ENCODE measurements around the gene TBCC.

TBCC gene

GRCh38 chr6:42745640-42746462 lies at the start of gene TBCC:
Gene TBCC (minus strand): TSS chr6:42746103. CDS start chr6:42746073, 30 bp downstream.
- peak; percentile 91 to 94 for DNase-seq

GRCh38 chr6:42795651-42796050 lies 49.7 kb upstream of the TBCC start:
- DNase-seq, result no peak

GRCh38 chr6:42791706-42792320 lies 45.9 kb upstream of the TBCC start:
- DNase-seq, result no peak

- DNase-seq, result no peak
These were observed 44.8 kb upstream of the TBCC start for GRCh38 chr6:42790549-42791181.

- no peak for DNase-seq
These were observed 42.8 kb upstream of the TBCC start for GRCh38 chr6:42788671-42789070.

- no peak for DNase-seq
These were observed 41.2 kb upstream of the TBCC start for GRCh38 chr6:42787063-42787472.

GRCh38 chr6:42786525-42786985 lies 40.7 kb upstream of the TBCC start:
- DNase-seq, result no peak

- no peak for DNase-seq
These were observed 39.0 kb upstream of the TBCC start for GRCh38 chr6:42784717-42785498.

- DNase-seq, result peak in 1 of 2 donors; percentile 52
These were observed 38.2 kb upstream of the TBCC start for GRCh38 chr6:42783876-42784642.

GRCh38 chr6:42783177-42783875 lies 37.4 kb upstream of the TBCC start:
- DNase-seq, result peak; percentile 74 to 78

- DNase-seq, result peak; percentile 77 to 80
These were observed 36.8 kb upstream of the TBCC start for GRCh38 chr6:42782689-42783176.

- DNase-seq, result peak; percentile 70 to 75
These were observed 36.1 kb upstream of the TBCC start, which contains the start of gene BICRAL for GRCh38 chr6:42781796-42782688. Gene BICRAL (plus strand): TSS chr6:42782052. CDS start chr6:42822023, 39,971 bp downstream.

- DNase-seq, result peak in 1 of 2 donors; percentile 24
These were observed 35.6 kb upstream of the TBCC start for GRCh38 chr6:42781546-42781795.

- no peak for DNase-seq
These were observed 33.6 kb upstream of the TBCC start for GRCh38 chr6:42779521-42779920.

GRCh38 chr6:42778122-42778521 lies 32.2 kb upstream of the TBCC start:
- DNase-seq, result no peak

GRCh38 chr6:42777126-42777822 lies 31.4 kb upstream of the TBCC start:
- DNase-seq, result no peak

GRCh38 chr6:42774821-42775487 lies 29.1 kb upstream of the TBCC start:
- peak; percentile 35 to 42 for DNase-seq

- DNase-seq, result no peak
These were observed 28.3 kb upstream of the TBCC start for GRCh38 chr6:42774201-42774600.

GRCh38 chr6:42771741-42772100 lies 25.8 kb upstream of the TBCC start:
- DNase-seq, result no peak
